Urinary bladder (tissue), 4 donors: ENCODE measurements around the gene JTB. TPM values are rescaled to one million over a fixed set of nuclear protein-coding genes. Genes with fewer than 3 reads are reported as not detected.

Source experiments
- DNase-seq: peaks from one replicate; pipeline ENCODE4 v3.0.0-alpha.2; 2015; ENCODE audit errors: extremely low spot score
- H3K27ac ChIP-seq: one replicate; pipeline ENCODE4 v1.5.1; 2013; ENCODE audit warnings: low read depth, mild to moderate bottlenecking, moderate library complexity
- H3K36me3 ChIP-seq: one replicate; pipeline ENCODE4 v1.6.1; 2013; ENCODE audit warnings: mild to moderate bottlenecking, moderate library complexity; ENCODE audit not compliant: insufficient read depth
- H3K4me1 ChIP-seq: one replicate; pipeline ENCODE4 v1.6.1; 2013; ENCODE audit warnings: mild to moderate bottlenecking, moderate library complexity; ENCODE audit not compliant: insufficient read depth
- H3K4me3 ChIP-seq: one replicate; pipeline ENCODE4 v1.5.1; 2013; ENCODE audit warnings: low read depth, low read length
- WGBS: extraction: QIAGEN DNeasy Blood & Tissue Kit; methylation state at CpG from one replicate; pipeline ENCODE4 v1.1.7; 2013; 5-methylcytosine and 5-hydroxymethylcytosine counted together
- polyA plus RNA-seq: library from polyadenylated mRNA; stranded (reverse); fragments of 200-250 nt; gene quantifications from one replicate; pipeline ENCODE4 v1.2.3, GENCODE V29; 2013
- small RNA-seq: library from RNA; depleted of rRNA; stranded (forward); fragments of <200 nt; gene quantifications from one replicate; pipeline ENCODE3, GENCODE V24; 2014
- total RNA-seq: library from RNA; depleted of rRNA; stranded (reverse); fragments of >200 nt; gene quantifications from one replicate; pipeline ENCODE4 v1.2.3, GENCODE V29; 2014
- donor health status: healthy with polysubstance abuse.
- donor health status: healthy.

JTB gene
- total and polyA plus RNA-seq, 2 donors = 99.5 to 148 TPM

DNA sequence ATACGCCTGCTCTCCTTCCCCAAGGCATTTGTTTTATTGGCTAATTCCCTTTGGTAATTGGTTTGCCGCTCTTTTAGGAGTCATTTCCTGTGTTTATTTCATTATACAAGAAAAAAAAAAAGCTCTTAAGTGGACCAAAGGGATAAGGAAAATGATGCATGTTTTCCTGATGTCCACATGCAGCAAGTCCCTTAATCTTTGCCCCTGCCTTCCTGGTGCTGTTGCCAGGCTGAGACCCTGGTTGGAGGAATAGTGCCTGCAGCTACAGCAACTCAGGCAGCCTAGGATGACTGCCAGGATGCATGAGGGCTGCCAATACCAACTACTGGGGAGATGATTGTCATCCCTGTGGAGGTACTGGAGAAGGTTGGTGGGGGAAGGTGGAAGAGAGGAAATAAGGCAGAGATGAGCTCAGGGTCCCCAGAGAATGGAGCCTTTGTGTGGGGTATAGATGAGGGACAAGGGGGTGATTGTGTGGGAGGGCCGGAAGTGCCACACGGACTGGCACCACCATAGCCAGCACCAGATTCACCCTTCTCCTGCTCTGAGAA is 48.6 kb downstream of the JTB start:
- Histone ChIP-seq H3K27ac (no peak overlapping the region), H3K4me3 (no peak overlapping the region), H3K36me3 (peaks cover 2% of the 10 kb centered on the region), H3K4me1 (no peaks in the 10 kb centered on the region)
- WGBS = 52% methylated on average over 4 of the region's 4 CpGs
- no peak for DNase-seq

DNA sequence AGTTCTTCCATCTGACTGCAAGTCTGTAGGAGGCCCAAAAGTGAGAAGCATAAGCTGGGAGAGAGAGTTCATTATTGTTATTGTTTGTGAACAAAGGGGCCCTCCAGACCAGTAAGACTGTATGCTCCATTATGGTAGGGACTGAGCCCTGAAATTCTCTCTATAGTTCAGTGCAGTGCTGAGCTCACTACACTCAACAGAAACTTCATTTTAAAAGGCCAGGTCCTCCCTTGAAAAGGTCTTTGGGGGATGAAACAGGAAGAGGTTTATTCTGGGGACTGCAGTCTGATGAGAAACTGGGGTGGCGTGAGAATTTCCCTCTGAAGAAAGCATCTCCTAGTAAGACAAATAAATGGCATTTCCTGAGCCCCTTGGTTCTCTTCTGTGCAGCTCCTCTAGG is 49.2 kb downstream of the JTB start:
- Histone ChIP-seq H3K36me3 (peaks cover 1% of the 10 kb centered on the region), H3K4me3 (no peak overlapping the region), H3K27ac (no peak overlapping the region), H3K4me1 (no peaks in the 10 kb centered on the region)
- WGBS = 74% methylated on average over 1 of the region's 1 CpG
- DNase-seq = no peak

DNA sequence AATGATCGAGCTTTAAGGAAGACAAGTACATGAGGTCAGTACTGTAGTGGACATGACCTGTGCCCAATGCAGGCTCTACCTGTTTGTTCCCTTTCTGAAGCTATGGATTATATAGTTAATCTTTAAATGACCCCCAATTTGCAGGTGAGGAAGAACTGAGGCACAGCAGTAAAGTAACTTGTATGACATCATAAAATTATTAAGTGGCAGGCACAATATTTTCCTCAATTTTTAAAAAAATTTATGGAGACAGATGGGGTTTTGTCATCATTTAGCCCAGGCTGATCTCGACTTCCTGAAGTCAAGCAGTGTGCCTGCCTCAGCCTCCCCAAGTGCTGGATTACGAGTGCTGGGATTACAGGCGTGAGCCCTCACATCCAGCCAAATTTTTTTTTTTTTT is 51.1 kb downstream of the JTB start:
- Histone ChIP-seq H3K36me3 (no peaks in the 10 kb centered on the region), H3K27ac (no peak overlapping the region), H3K4me1 (no peaks in the 10 kb centered on the region), H3K4me3 (no peak overlapping the region)
- 65% methylated on average over 4 of the region's 4 CpGs for WGBS
- no peak for DNase-seq

Small RNA genes within 50 kb of the gene (small RNA-seq; reads per million reads assigned to genes)
- not detected for gene MIR6737

Other genes starting within 250 kb of the JTB start
- 44.0 TPM for gene INTS3, start 249.6 kb downstream of the JTB start, total RNA-seq
- gene INTS3, start 249.6 kb downstream of the JTB start, polyA plus RNA-seq = 35.9 TPM
- 20.7 TPM for gene SLC27A3, start 202.3 kb downstream of the JTB start, total RNA-seq
- gene SLC27A3, start 202.3 kb downstream of the JTB start, polyA plus RNA-seq = 41.0 TPM
- 11.5 TPM for gene GATAD2B, start 54.7 kb downstream of the JTB start, total RNA-seq
- gene GATAD2B, start 54.7 kb downstream of the JTB start, polyA plus RNA-seq = 8.5 TPM
- gene DENND4B, start 31.0 kb downstream of the JTB start, total RNA-seq = 18.3 TPM
- 25.1 TPM for gene DENND4B, start 31.0 kb downstream of the JTB start, polyA plus RNA-seq
- 4.3 TPM for gene CRTC2, start 19.1 kb downstream of the JTB start, total RNA-seq
- gene CRTC2, start 19.1 kb downstream of the JTB start, polyA plus RNA-seq = 29.8 TPM
- gene SLC39A1, start 14.1 kb downstream of the JTB start, total RNA-seq = 42.6 TPM
- 121 TPM for gene SLC39A1, start 14.1 kb downstream of the JTB start, polyA plus RNA-seq
- gene CREB3L4, start 9.8 kb downstream of the JTB start, total RNA-seq = 8.7 TPM
- 12.2 TPM for gene CREB3L4, start 9.8 kb downstream of the JTB start, polyA plus RNA-seq
- gene RAB13, start 8.7 kb upstream of the JTB start, total RNA-seq = 37.0 TPM
- gene RAB13, start 8.7 kb upstream of the JTB start, polyA plus RNA-seq = 192 TPM
- 3,498 TPM for gene RPS27, start 13.1 kb upstream of the JTB start, total RNA-seq
- gene RPS27, start 13.1 kb upstream of the JTB start, polyA plus RNA-seq = 10,997 TPM
- 0.21 TPM for gene NUP210L, start 177.4 kb upstream of the JTB start, total RNA-seq
- 0.04 TPM for gene NUP210L, start 177.4 kb upstream of the JTB start, polyA plus RNA-seq
- gene TPM3, start 214.4 kb upstream of the JTB start, total RNA-seq = 180 TPM
- gene TPM3, start 214.4 kb upstream of the JTB start, polyA plus RNA-seq = 145 TPM
- gene CFAP141, start 228.7 kb upstream of the JTB start, total RNA-seq = not detected
- gene CFAP141, start 228.7 kb upstream of the JTB start, polyA plus RNA-seq = not detected
- gene UBAP2L, start 243.3 kb upstream of the JTB start, total RNA-seq = 74.7 TPM
- gene UBAP2L, start 243.3 kb upstream of the JTB start, polyA plus RNA-seq = 91.2 TPM